HG03442 (cell line): ENCODE results near the gene CEP170.
"Not testable (repeated sequence)": the region's sequence is repeated elsewhere in the genome, so short reads cannot be mapped to it uniquely, and the experiment has no call there.

Experiments
- ATAC-seq: cut with Tn5 transposase; IDR thresholded peaks from one replicate; pipeline ENCODE4 v1.9.1; 2021; ENCODE audit warnings: mild to moderate bottlenecking, moderate library complexity; ENCODE audit not compliant: unreplicated experiment

Gene CEP170

DNA sequence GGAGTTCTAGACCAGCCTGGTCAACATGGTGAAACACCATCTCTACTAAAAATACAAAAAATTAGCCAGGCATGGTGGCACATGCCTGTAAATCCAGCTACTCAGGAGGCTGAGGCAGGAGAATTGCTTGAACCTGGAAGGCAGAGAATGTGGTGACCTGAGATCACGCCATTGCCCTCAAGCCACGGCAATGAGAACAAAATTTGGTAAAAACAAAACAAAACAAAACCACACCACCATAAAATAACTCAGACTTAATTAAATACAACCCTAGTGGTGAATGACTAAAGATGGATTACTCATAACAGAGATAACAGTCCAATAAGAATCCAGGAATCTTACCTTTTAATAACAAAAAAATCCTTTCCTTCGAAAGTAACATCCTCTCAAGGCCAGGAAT lies 167.7 kb downstream of the CEP170 start:
- ATAC-seq = not testable (repeated sequence)
